HepG2 (cell line): ENCODE data around the gene ADAMTS17.

Experiments
- CBFB ChIP-seq: sonication (generic); formaldehyde crosslinking; IDR thresholded peaks from 2 replicates; pipeline ENCODE4 v1.4.0; 2020; ENCODE audit warnings: missing genetic modification reagents
- ELF1 ChIP-seq: sonication (generic); formaldehyde crosslinking; IDR thresholded peaks from 2 replicates; pipeline ENCODE4 v1.4.0; 2020; ENCODE audit warnings: missing genetic modification reagents
- ELF4 ChIP-seq: sonication (generic); formaldehyde crosslinking; IDR thresholded peaks from 2 replicates; pipeline ENCODE4 v1.5.0; 2020; ENCODE audit warnings: missing genetic modification reagents, mild to moderate bottlenecking, moderate library complexity, borderline replicate concordance
- HMG20B ChIP-seq: conservative IDR thresholded peaks from 2 replicates; pipeline ENCODE4 v1.6.1; 2016; ENCODE audit warnings: missing genetic modification reagents, missing compliant biosample characterization
- JARID2 ChIP-seq: sonication (generic); formaldehyde crosslinking; IDR thresholded peaks from 2 replicates; pipeline ENCODE4 v1.8.1; 2023; ENCODE audit warnings: missing genetic modification reagents, inconsistent platforms; ENCODE audit not compliant: insufficient replicate concordance
- JDP2 ChIP-seq: sonication (generic); formaldehyde crosslinking; IDR thresholded peaks from 2 replicates; pipeline ENCODE4 v1.8.1; 2022; ENCODE audit warnings: missing genetic modification reagents, borderline replicate concordance
- MIER2 ChIP-seq: IDR thresholded peaks from 2 replicates; pipeline ENCODE4 v1.6.1; 2016; ENCODE audit warnings: missing biosample characterization, missing genetic modification reagents
- POLR2G ChIP-seq: fragments of 200-400 bp; formaldehyde crosslinking; IDR thresholded peaks from 2 replicates; pipeline ENCODE4 v1.6.1; 2018; ENCODE audit warnings: mild to moderate bottlenecking, low read depth, low read length, moderate library complexity
- UBTF ChIP-seq: sonication (generic); formaldehyde crosslinking; IDR thresholded peaks from 2 replicates; pipeline ENCODE4 v1.4.0; 2020; ENCODE audit warnings: mild to moderate bottlenecking, missing genetic modification reagents
- ZNF260 ChIP-seq: sonication (generic); formaldehyde crosslinking; IDR thresholded peaks from 2 replicates; pipeline ENCODE4 v1.4.0; 2020; ENCODE audit warnings: missing genetic modification reagents, low read depth, mild to moderate bottlenecking, borderline replicate concordance
- ZNF512B ChIP-seq: sonication (generic); formaldehyde crosslinking; IDR thresholded peaks from 2 replicates; pipeline ENCODE4 v1.5.1; 2020; ENCODE audit warnings: missing genetic modification reagents, mild to moderate bottlenecking, borderline replicate concordance

GRCh38 chr15:99943466-99943865, 398.3 kb downstream of the ADAMTS17 start:
- TF ChIP-seq ZNF512B (CRISPR knock-in tag) = no peak
- TF ChIP-seq ELF4 (CRISPR knock-in tag) = no peak
- TF ChIP-seq MIER2 = no peak
- TF ChIP-seq JDP2 (CRISPR knock-in tag) = no peak
- no peak for TF ChIP-seq UBTF
- TF ChIP-seq POLR2G = no peak
- no peak for TF ChIP-seq ZNF260 (CRISPR knock-in tag)
- no peak for TF ChIP-seq CBFB
- no peak for TF ChIP-seq ELF1
- no peak for TF ChIP-seq JARID2 (CRISPR knock-in tag)
- no peak for TF ChIP-seq HMG20B (CRISPR knock-in tag)
